ENCODE measurements around the gene PIF1.

PIF1 gene

GRCh38 chr15:64779024-64779423 lies 46.4 kb downstream of the PIF1 start:
- DNase-seq (ENCODE audit: low read depth, low spot score): no peak
- H3K27ac ChIP-seq: no peak overlapping the region

GRCh38 chr15:64776402-64776786 lies 49.1 kb downstream of the PIF1 start:
- no peak overlapping the region for H3K27ac ChIP-seq

GRCh38 chr15:64775551-64776401 lies 49.7 kb downstream of the PIF1 start, which contains the start of gene RBPMS2:
Gene RBPMS2 (minus strand): TSS chr15:64775589. CDS start chr15:64775319, 270 bp downstream.
- no peak for DNase-seq (ENCODE audit: low read depth, low spot score)
- H3K27ac ChIP-seq: no peak within 1 kb of the TSS

More at GRCh38 chr15:64776402-64776786, 49.1 kb downstream of the PIF1 start:
- DNase-seq (ENCODE audit: low read depth, low spot score): no peak

- DNase-seq (ENCODE audit: low read depth, low spot score): no peak
- no peak overlapping the region for H3K27ac ChIP-seq
These were observed 50.6 kb downstream of the PIF1 start for GRCh38 chr15:64774629-64775493.

- DNase-seq (ENCODE audit: low read depth, low spot score): no peak
- no peak overlapping the region for H3K27ac ChIP-seq
These were observed 51.3 kb downstream of the PIF1 start for GRCh38 chr15:64774037-64774628.

- DNase-seq (ENCODE audit: low read depth, low spot score): no peak
- no peak overlapping the region for H3K27ac ChIP-seq
These were observed 51.8 kb downstream of the PIF1 start for GRCh38 chr15:64773606-64774005.

GRCh38 chr15:64772964-64773363 lies 52.5 kb downstream of the PIF1 start:
- H3K27ac ChIP-seq: no peak overlapping the region
- DNase-seq (ENCODE audit: low read depth, low spot score): no peak

- no peak for DNase-seq (ENCODE audit: low read depth, low spot score)
- no peak overlapping the region for H3K27ac ChIP-seq
These were observed 53.0 kb downstream of the PIF1 start for GRCh38 chr15:64772488-64772887.

GRCh38 chr15:64770626-64771025 lies 54.8 kb downstream of the PIF1 start:
- H3K27ac ChIP-seq: no peak overlapping the region
- DNase-seq (ENCODE audit: low read depth, low spot score): no peak

- no peak overlapping the region for H3K27ac ChIP-seq
- no peak for DNase-seq (ENCODE audit: low read depth, low spot score)
These were observed 58.2 kb downstream of the PIF1 start for GRCh38 chr15:64767203-64767602.

GRCh38 chr15:64766058-64766457 lies 59.4 kb downstream of the PIF1 start:
- no peak for DNase-seq (ENCODE audit: low read depth, low spot score)

More at GRCh38 chr15:64766058-64766457, 59.4 kb downstream of the PIF1 start:
- H3K27ac ChIP-seq: no peak overlapping the region

All from epithelial cell of prostate (primary cell).